ENCODE results near the gene RAB5IF.

The RAB5IF gene

DNA sequence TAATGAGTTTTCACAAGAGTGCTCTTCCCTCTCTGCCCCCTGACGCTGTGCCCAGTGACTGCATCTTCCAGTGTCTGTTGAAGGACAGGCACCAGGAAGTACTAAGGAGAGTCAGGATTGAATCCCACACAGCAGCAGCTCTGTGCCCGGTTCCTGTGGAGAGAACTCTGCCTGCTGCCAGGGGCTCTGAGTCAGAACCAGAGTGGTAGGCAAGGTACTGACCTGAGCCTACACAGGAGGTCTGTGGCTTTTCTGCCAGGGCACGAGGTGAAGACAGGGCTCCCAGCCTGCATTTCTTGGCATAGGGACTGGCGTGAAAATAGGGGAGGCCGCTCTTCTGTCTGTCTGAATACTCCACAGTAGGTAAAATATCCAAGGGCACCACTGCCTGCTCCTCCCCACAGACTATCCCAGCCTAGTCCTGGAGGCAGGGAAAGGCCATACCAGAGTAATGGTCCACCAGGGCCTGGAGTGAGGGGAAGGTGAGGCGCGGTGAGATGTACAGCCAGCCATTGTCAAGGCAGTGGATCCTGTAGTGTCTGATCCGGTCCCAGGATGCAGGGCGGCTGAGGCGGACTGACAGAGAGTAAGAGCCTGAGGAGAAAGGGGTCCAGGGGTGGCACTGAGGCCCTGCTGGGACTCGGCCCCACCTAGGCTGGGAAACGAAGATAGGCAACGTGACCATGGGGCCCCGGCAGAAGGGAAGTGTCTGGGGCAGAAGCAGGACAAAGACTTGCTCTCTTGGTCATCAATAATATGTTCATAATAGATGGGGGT, 9.4 kb downstream of the RAB5IF start:
- Histone ChIP-seq H3K9me3 (ENCODE audit: severe bottlenecking) (no peaks in the 10 kb centered on the region), H3K4me3 (ENCODE audit: low read depth, low read length) (no peak overlapping the region), H3K27ac (no peak overlapping the region), H3K36me3 (peaks cover 45% of the 10 kb centered on the region), H3K27me3 (ENCODE audit: insufficient read depth, low read depth, severe bottlenecking) (no peaks in the 10 kb centered on the region)
- DNase-seq, result no peak
- TF ChIP-seq, protein P1, sequence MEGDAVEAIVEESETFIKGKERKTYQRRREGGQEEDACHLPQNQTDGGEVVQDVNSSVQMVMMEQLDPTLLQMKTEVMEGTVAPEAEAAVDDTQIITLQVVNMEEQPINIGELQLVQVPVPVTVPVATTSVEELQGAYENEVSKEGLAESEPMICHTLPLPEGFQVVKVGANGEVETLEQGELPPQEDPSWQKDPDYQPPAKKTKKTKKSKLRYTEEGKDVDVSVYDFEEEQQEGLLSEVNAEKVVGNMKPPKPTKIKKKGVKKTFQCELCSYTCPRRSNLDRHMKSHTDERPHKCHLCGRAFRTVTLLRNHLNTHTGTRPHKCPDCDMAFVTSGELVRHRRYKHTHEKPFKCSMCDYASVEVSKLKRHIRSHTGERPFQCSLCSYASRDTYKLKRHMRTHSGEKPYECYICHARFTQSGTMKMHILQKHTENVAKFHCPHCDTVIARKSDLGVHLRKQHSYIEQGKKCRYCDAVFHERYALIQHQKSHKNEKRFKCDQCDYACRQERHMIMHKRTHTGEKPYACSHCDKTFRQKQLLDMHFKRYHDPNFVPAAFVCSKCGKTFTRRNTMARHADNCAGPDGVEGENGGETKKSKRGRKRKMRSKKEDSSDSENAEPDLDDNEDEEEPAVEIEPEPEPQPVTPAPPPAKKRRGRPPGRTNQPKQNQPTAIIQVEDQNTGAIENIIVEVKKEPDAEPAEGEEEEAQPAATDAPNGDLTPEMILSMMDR (IDR thresholded peaks at IDR 0.05; ENCODE audit: low read depth, low read length), result no peak

DNA sequence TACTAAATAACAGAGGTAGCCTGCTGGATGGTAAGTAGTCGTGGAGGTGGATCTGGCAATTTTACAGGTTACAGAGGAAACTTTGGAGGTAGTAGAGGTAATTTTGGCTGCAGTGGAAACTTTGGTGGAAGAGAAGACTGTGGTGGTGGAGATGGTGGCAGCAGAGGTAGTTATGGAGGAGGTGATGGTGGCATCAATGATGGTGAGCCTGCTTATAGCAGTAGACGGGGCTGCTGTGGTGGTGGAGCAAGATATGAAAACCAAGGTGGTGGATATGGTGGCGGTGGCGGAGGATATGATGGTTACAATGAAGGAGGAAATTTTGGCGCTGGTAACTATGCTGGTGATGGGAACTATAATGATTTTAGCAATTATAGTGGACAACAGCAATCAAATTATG, 15.3 kb downstream of the RAB5IF start:
- H3K36me3 ChIP-seq, result no peaks in the 10 kb centered on the region
- no peak for DNase-seq

DNA sequence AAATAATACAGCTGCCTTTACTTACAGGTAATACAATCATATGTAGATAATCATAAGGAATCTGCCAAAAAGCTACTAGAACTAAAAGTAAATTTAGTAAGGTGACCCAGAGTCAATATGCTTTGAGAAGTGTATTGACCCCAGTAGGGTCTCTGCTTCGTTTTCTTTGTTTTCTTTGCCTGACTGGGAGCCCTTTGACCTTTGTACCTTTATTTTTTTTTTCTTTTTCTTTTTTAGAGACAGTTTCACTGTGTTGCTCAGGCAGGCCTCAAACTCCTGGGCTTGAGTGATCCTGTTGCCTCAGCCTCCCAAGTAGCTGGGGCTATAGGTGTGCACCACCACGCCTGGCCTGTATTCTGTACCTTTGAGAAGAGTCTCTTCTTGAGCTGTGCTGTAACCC, 17.9 kb downstream of the RAB5IF start:
- Histone ChIP-seq H3K9me3 (ENCODE audit: severe bottlenecking) (no peaks in the 10 kb centered on the region), H3K4me3 (ENCODE audit: low read depth, low read length) (no peak overlapping the region), H3K27me3 (ENCODE audit: insufficient read depth, low read depth, severe bottlenecking) (no peaks in the 10 kb centered on the region), H3K27ac (no peak overlapping the region), H3K36me3 (no peaks in the 10 kb centered on the region)
- no peak for DNase-seq
- TF ChIP-seq, protein P1 (IDR thresholded peaks at IDR 0.05; ENCODE audit: low read depth, low read length), result no peak

More for the DNA sequence above, 15.3 kb downstream of the RAB5IF start:
- no peaks in the 10 kb centered on the region for H3K9me3 ChIP-seq (ENCODE audit: severe bottlenecking)
- TF ChIP-seq, protein P1 (IDR thresholded peaks at IDR 0.05; ENCODE audit: low read depth, low read length), result no peak
- no peaks in the 10 kb centered on the region for H3K27me3 ChIP-seq (ENCODE audit: insufficient read depth, low read depth, severe bottlenecking)
- H3K27ac ChIP-seq, result no peak overlapping the region
- H3K4me3 ChIP-seq (ENCODE audit: low read depth, low read length), result no peak overlapping the region

DNA sequence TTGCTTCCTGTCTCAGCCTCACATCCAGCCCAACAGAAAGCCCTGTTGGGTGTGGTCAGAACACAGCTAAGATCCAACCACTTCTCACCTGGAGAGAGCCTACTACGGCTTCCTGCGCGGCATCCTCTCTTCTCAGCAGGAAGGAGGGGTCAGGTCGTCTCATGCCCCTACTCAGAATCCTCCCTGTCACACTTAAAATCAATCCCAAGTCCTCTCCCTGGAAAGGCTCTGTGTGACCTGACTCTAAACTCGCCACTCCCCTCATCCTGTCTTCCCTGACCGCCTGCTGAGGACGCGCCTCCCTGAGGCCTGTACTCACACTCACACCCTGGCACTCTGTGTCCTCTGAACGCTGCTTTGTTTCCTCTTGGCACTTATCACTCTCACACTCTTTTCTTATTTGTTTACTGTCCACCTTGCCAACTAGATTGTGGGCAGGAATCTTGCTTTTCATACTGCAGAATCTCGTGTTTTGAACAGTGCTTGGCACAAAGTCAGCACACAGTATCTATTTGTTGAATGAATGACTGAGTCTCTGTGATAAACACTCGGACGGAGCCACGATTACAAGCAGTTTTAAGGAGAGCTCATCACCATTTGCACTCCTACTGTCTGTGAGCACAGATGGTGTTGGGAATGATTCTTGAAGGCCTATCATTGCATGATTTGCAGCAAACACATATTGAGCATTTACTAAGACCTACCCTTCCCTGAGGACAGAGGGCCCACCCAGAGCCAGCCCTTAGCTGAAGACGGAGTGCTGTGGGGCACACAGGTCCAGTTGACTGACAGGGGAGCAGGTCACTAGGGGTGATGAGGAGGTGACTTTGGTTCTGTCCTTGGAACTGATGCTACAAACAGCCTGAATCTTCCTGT, 18.7 kb downstream of the RAB5IF start:
- TF ChIP-seq, protein P1 (IDR thresholded peaks at IDR 0.05; ENCODE audit: low read depth, low read length), result no peak
- no peak overlapping the region for H3K4me3 ChIP-seq (ENCODE audit: low read depth, low read length)
- DNase-seq, result no peak
- H3K27me3 ChIP-seq (ENCODE audit: insufficient read depth, low read depth, severe bottlenecking), result no peaks in the 10 kb centered on the region
- H3K27ac ChIP-seq, result no peak overlapping the region
- no peaks in the 10 kb centered on the region for H3K9me3 ChIP-seq (ENCODE audit: severe bottlenecking)
- H3K36me3 ChIP-seq, result no peaks in the 10 kb centered on the region

DNA sequence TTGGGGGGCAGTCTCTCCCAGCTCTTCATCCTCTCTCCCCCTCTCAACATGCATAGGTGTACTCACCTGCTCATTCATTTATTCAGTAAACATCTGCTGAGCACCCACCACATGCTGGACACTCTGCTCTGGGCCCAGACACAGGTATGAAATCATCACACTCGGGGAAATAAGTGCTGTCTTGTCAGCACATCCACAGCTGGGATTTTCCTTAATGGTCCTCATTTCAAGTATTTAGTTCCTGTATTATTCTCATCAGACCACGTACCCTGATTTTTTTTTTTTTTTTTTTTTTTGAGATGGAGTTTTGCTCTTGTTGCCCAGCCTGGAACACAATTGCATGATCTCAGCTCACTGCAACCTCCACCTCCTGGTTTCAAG, 19.4 kb downstream of the RAB5IF start:
- Histone ChIP-seq H3K4me3 (ENCODE audit: low read depth, low read length) (no peak overlapping the region), H3K36me3 (no peaks in the 10 kb centered on the region), H3K9me3 (ENCODE audit: severe bottlenecking) (no peaks in the 10 kb centered on the region), H3K27me3 (ENCODE audit: insufficient read depth, low read depth, severe bottlenecking) (no peaks in the 10 kb centered on the region), H3K27ac (no peak overlapping the region)
- DNase-seq, result no peak
- TF ChIP-seq, protein P1 (IDR thresholded peaks at IDR 0.05; ENCODE audit: low read depth, low read length), result no peak

Data from WERI-Rb-1 (cell line).